ENCODE results near the gene ACSF2.

ACSF2 gene

GRCh38 chr17:50501054-50501453 lies 75.0 kb downstream of the ACSF2 start:
- no peak for DNase-seq (ENCODE audit: low read depth)

DNA sequence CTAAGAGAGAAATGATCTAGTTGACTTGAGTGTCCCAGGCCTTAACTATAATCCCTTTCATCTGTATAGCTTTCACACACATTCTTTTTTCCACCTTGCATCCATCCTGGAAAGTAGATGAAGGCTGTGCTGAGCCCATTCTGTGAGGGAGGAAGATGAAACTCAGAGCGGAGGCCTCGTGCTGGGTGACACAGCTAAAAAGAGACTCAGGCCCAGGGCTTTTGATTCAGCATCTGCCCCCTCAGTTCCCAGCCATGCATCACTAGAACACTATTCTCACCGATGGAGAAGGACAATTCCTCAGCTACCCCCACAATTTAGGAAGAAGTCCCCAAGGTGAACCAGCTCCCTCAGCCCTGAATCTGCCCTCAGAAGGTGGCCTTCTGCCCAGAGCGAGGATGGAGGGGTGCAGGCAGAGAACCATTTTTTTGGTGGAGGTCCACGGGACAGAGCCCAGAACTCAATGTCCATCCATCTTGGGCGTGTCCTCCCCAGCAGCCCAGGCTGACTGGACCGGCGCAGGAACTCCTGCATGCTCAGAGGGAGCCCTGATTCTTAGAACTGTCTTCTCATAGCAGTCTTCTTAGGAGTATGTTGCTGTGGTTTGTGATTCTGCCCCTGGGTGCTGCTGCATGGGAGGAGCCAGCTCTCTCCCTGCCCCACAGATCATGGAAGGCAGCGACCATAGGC lies 76.4 kb downstream of the ACSF2 start:
- DNase-seq (ENCODE audit: low read depth), result no peak

GRCh38 chr17:50505591-50506130 lies 79.6 kb downstream of the ACSF2 start:
- DNase-seq (ENCODE audit: low read depth), result no peak

DNA sequence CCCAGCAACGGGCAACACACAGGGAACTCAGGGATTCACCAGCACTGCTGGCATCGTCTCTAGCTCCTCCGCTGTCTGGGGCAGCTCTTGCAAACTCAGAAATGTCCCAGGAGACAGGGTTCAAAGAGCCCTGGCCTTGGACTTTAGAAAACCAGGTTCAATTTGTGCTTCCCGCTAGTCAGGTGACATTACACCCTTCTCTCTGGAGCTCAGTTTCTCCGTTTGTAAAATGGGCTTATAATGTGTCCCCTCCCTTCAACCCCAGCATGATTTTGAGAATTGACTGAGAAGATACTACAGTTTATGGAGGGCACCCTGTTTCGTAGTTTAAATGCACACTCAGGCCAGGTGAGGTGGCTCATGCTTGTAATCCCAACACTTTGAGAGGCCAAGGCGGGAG lies 80.3 kb downstream of the ACSF2 start:
- DNase-seq (ENCODE audit: low read depth), result no peak

GRCh38 chr17:50507871-50508572 lies 82.0 kb downstream of the ACSF2 start, which contains the start of gene MYCBPAP:
TSS of gene MYCBPAP (plus strand) at chr17:50508439. CDS start at chr17:50508675, 236 bp downstream.
- DNase-seq (ENCODE audit: low read depth), result peak; percentile 81

GRCh38 chr17:50508573-50509460 lies 82.8 kb downstream of the ACSF2 start:
- no peak for DNase-seq (ENCODE audit: low read depth)

DNA sequence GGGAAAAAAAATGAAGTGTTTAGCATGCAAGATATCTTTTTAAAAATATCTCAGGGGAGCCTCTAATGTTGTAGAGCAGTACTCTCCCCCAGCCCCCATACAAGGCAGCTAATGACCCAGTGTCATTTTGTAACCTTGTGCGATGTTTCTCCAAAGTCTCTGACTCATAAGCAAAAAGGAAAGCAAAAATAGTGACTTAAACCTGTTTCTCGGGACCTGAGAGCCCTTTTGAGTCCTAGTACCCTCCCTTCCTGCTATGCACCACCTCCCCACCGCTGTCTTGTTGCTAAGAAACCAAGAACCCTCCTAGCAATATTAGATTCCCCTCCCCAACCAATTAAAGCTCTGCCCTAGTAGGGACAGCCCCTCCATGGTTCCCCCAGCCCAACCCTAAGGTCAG lies 85.0 kb downstream of the ACSF2 start:
- DNase-seq (ENCODE audit: low read depth), result peak; percentile 34

GRCh38 chr17:50513495-50513894 lies 87.5 kb downstream of the ACSF2 start:
- no peak for DNase-seq (ENCODE audit: low read depth)

GRCh38 chr17:50514388-50514787 lies 88.4 kb downstream of the ACSF2 start:
- no peak for DNase-seq (ENCODE audit: low read depth)

GRCh38 chr17:50514936-50515702 lies 89.1 kb downstream of the ACSF2 start:
- no peak for DNase-seq (ENCODE audit: low read depth)

DNA sequence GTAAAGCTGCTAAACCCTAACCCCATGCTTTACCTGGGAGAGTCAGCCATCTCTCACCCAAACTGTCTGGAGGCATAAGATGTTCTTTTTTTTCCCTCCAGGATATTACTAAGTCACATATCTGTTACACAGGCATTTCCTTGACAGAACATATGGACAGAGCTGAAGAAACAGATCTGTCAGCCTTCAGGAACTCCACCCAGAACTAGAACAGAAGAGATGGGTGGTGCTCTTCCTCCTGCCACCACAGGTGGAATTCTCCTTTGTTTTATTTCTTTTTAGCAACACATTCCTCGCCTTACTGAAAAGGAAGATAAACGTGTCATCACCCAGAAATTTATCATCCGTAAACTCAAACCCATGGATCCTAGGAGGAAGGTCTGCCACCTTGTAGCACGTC lies 91.0 kb downstream of the ACSF2 start:
- no peak for DNase-seq (ENCODE audit: low read depth)

DNA sequence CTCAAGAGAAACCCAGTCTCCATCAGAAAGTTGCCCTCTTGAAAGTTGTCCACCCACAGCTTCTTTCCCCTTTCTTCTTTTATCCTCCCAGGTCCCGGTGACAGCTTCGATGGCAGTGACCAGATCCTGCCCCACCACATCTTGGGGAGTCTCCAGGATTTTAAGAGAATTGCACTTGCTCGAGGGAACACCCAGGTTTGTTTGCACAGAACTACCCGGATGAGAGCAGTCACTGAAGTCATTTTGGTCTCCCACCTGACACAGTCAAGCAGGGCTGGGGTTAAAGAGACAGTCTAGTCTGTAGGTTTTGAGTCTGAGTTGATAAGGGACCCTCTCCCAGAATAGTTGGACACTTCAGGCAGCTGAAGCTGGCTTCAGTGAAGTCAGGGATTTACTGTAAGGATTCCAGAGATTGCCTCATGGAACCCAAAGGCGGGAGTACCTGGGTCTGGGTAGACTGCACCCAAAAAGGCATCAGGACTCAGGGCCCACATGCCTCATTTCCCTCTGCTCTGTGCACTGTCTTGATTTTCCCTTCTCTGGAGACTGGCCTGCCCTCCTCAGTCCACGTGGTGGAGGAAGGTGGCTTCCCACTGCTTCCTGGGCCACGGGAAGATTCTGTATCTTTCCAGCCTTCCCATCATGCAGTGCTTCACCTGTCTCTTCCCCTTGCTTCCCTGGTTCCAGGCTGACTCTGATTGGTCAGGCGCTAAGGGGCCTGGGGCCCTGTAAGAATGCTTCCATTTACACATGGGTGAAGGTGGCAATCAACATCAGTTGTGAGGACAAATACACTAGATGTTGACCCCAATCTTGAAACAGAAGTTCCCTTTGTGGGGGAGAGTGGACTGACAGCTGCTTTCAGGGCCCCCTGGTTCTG lies 91.7 kb downstream of the ACSF2 start:
- no peak for DNase-seq (ENCODE audit: low read depth)

DNA sequence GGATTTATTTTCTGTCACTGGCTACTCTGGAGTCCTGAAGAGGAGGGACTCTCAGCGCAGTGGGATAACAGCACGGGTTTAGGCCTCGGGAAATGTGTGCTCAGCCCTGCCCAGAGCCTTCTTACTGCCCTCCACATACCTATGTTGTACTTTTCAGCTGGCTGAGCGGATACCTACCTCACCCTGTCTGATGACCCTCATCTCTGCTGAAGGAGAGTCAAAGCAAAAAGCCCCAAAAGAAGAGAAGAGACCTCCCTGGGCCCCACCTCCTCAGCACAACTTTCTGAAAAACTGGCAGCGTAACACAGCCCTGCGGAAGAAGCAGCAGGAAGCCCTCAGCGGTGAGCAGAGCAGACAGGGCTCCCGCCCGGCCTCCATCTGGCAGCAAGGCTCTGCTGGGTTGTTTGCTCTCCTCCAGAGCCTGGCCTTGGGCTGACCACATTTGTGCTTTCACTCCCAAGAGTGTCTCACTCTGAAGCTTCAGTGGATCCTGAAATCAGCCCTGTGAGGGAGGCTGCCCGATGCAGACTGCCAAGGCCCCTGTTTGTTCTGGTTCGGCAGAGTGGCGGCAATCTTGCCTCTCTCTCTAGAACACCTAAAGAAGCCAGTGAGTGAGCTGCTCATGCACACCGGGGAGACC lies 92.5 kb downstream of the ACSF2 start:
- DNase-seq (ENCODE audit: low read depth), result no peak

DNA sequence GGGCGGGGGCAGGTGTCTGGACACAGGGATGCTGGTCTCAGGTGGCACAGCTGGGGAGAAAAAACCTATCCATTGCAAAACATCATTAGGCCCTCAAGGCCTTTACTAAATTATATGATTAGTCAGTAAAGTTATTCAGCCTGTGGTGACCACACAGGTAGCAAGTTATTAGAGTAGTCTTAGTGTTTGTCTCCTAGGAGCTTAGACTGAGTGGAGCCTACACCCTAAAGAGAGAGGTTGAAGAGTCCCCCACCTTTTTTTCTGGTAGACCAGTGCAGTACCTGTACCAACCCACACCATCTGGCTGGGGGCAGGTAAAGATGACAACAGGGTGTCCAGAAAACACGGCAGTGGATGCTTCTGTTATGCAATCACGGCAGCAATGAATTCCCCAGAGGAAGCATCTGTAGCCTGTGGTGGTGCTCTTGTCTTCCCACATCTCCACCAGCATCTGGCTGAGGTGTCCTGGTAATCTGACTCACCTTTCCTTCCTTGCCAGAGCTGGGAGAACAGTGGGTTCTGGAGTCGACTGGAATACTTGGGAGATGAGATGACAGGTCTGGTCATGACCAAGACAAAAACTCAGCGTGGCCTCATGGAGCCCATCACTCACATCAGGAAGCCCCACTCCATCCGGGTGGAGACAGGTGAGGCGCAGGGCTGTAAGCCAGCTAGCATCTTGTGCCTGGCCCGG lies 93.3 kb downstream of the ACSF2 start:
- DNase-seq (ENCODE audit: low read depth), result no peak

DNA sequence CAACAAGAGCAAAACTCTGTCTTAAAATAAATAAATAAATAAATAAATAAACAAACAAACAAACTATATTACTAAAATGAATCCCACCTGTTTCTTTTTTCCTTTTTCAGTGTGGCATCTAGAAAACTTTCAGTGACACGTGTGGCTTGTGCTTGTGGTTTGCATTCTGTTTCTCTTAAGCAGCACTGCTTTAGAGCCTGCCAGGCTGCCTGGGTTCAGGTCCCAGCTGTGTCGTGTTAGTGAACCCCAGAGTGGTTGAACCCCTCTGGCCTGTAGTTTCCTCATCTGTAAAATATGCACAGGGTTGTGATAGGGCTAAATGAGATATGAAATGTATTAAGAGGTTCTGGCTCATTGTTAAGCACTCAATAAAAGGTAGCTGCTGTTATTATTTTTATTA lies 94.5 kb downstream of the ACSF2 start:
- no peak for DNase-seq (ENCODE audit: low read depth)

- no peak for DNase-seq (ENCODE audit: low read depth)
Observed at GRCh38 chr17:50521514-50521913, 95.5 kb downstream of the ACSF2 start.

- DNase-seq (ENCODE audit: low read depth), result no peak
Observed at GRCh38 chr17:50522766-50523165, 96.7 kb downstream of the ACSF2 start.

GRCh38 chr17:50523208-50523607 lies 97.2 kb downstream of the ACSF2 start:
- DNase-seq (ENCODE audit: low read depth), result no peak

All from activated T-cell treated with anti-CD3 and anti-CD28 coated beads for 48 hours (primary cell).